IMR-90 (cell line): ENCODE results near the gene DRD2. TPM values are rescaled to one million over a fixed set of nuclear protein-coding genes. Genes with fewer than 3 reads are reported as not detected.

Experiments used
- ATAC-seq: fragments of 200-7000 bp; cut with Tn5 transposase; 2 replicates; pipeline ENCODE4 v1.9.1; 2020; ENCODE audit warnings: low read depth, mild to moderate bottlenecking, moderate library complexity
- BruUV-seq: library from RNA; stranded (reverse); fragments of 400-500 nt; replicated peaks from 2 replicates; lab custom pipeline; 2021; lab: Mats Ljungman, UMichigan
- CTCF ChIA-PET: fragments of 300-600 bp; formaldehyde crosslinking; extraction: SDS; loops from one replicate; lab custom pipeline; 2021; ENCODE audit warnings: antibody characterized with exemption; lab: Yijun Ruan, JAX
- POLR2A ChIA-PET: fragments of 300-600 bp; sonication (Branson Sonifier 250); formaldehyde crosslinking; loops from one replicate; lab custom pipeline; 2022; ENCODE audit warnings: antibody characterized with exemption; ENCODE audit not compliant: unreplicated experiment; lab: Charles Lee
- DNase-seq: peaks from one replicate; pipeline ENCODE4 v3.0.0; 2013
- H2AFZ ChIP-seq: replicated peaks from 2 replicates; pipeline ENCODE3; 2013; ENCODE audit warnings: low read length, mild to moderate bottlenecking; ENCODE audit not compliant: poor library complexity
- H2AK5ac ChIP-seq: 2 replicates; pipeline ENCODE4 v1.6.1; 2013; ENCODE audit warnings: low read depth, low read length, inconsistent platforms
- H2AK9ac ChIP-seq: replicated peaks from 2 replicates; pipeline ENCODE3; 2013; ENCODE audit warnings: mild to moderate bottlenecking, low read depth, low read length, moderate library complexity; ENCODE audit not compliant: poor library complexity
- H2BK120ac ChIP-seq: 2 replicates; pipeline ENCODE4 v1.6.1; 2013; ENCODE audit warnings: low read depth, low read length, inconsistent platforms
- H2BK15ac ChIP-seq: 3 replicates; pipeline ENCODE4 v1.6.1; 2013; ENCODE audit warnings: low read depth, low read length, inconsistent platforms
- H2BK20ac ChIP-seq: 2 replicates; pipeline ENCODE4 v1.6.1; 2013; ENCODE audit warnings: low read depth, mild to moderate bottlenecking, inconsistent platforms, low read length, moderate library complexity
- H2BK5ac ChIP-seq: 2 replicates; pipeline ENCODE4 v1.6.1; 2013; ENCODE audit warnings: mild to moderate bottlenecking, low read depth, low read length, inconsistent platforms; ENCODE audit not compliant: poor library complexity, severe bottlenecking
- H3K14ac ChIP-seq: replicated peaks from 2 replicates; pipeline ENCODE4 v1.6.1; 2013; ENCODE audit warnings: low read depth, low read length, inconsistent platforms
- H3K18ac ChIP-seq: 2 replicates; pipeline ENCODE4 v1.6.1; 2013; ENCODE audit warnings: low read depth, low read length, control low read depth
- H3K23ac ChIP-seq: 2 replicates; pipeline ENCODE4 v1.6.1; 2013; ENCODE audit warnings: low read depth, low read length, inconsistent platforms
- H3K27ac ChIP-seq: 2 replicates; pipeline ENCODE4 v1.5.1; 2013; ENCODE audit warnings: mild to moderate bottlenecking, control low read depth, low read length; ENCODE audit not compliant: insufficient read depth
- H3K27me3 ChIP-seq: 2 replicates; pipeline ENCODE4 v1.6.1; 2013; ENCODE audit warnings: low read length; ENCODE audit not compliant: control insufficient read depth, insufficient read depth
- H3K36me3 ChIP-seq: 2 replicates; pipeline ENCODE4 v1.6.1; 2013; ENCODE audit warnings: low read length, mixed read lengths; ENCODE audit not compliant: control insufficient read depth, insufficient read depth
- H3K4ac ChIP-seq: 2 replicates; pipeline ENCODE4 v1.6.1; 2013; ENCODE audit warnings: low read depth, low read length, inconsistent platforms
- H3K4me1 ChIP-seq: 2 replicates; pipeline ENCODE4 v1.6.1; 2013; ENCODE audit warnings: low read length, mixed read lengths; ENCODE audit not compliant: control insufficient read depth, insufficient read depth
- H3K4me2 ChIP-seq: 2 replicates; pipeline ENCODE4 v1.6.1; 2013; ENCODE audit warnings: low read depth, mild to moderate bottlenecking, control low read depth, low read length, moderate library complexity
- H3K4me3 ChIP-seq: 2 replicates; pipeline ENCODE4 v1.5.1; 2013; ENCODE audit warnings: low read depth, mild to moderate bottlenecking, control low read depth, low read length, moderate library complexity; ENCODE audit not compliant: insufficient read depth
- H3K56ac ChIP-seq: 2 replicates; pipeline ENCODE4 v1.6.1; 2013; ENCODE audit warnings: low read length, inconsistent platforms; ENCODE audit not compliant: insufficient read depth; ENCODE audit errors: extremely low read depth
- H3K79me1 ChIP-seq, 2 experiments: 2 replicates each; pipeline ENCODE4 v1.6.1; 2013; ENCODE audit warnings: low read length in 2 of 2, inconsistent platforms in 1 of 2, low read depth in 1 of 2
- H3K9ac ChIP-seq: 2 replicates; pipeline ENCODE4 v1.6.1; 2013; ENCODE audit warnings: low read depth, low read length, control low read depth
- H3K9me1 ChIP-seq: 2 replicates; pipeline ENCODE4 v1.6.1; 2013; ENCODE audit warnings: low read length, inconsistent platforms; ENCODE audit not compliant: insufficient read depth
- H3K9me3 ChIP-seq: 2 replicates; pipeline ENCODE4 v1.6.1; 2013; ENCODE audit warnings: low read length; ENCODE audit not compliant: control insufficient read depth, insufficient read depth
- H4K20me1 ChIP-seq: 2 replicates; pipeline ENCODE4 v1.6.1; 2013; ENCODE audit warnings: low read length, inconsistent platforms; ENCODE audit not compliant: insufficient read depth
- H4K5ac ChIP-seq: 2 replicates; pipeline ENCODE4 v1.6.1; 2013; ENCODE audit warnings: mild to moderate bottlenecking, low read depth, low read length, control low read depth
- H4K8ac ChIP-seq, 2 experiments: 2 replicates each; pipeline ENCODE4 v1.6.1; 2013; ENCODE audit warnings: low read depth in 2 of 2, low read length in 2 of 2, control low read depth in 1 of 2, inconsistent platforms in 1 of 2
- H4K91ac ChIP-seq: 2 replicates; pipeline ENCODE4 v1.6.1; 2013; ENCODE audit warnings: low read depth, low read length, inconsistent platforms; ENCODE audit not compliant: insufficient read depth
- BHLHE40 ChIP-seq: fragments of 150-350 bp; IDR thresholded peaks from 2 replicates; pipeline ENCODE4 v1.6.1; 2016; ENCODE audit warnings: mild to moderate bottlenecking, low read depth, low read length
- CHD1 ChIP-seq: IDR thresholded peaks from 2 replicates; pipeline ENCODE4 v1.6.1; 2012; ENCODE audit warnings: low read depth, low read length, improper control_type of control experiment
- CTCF ChIP-seq: conservative IDR thresholded peaks from 2 replicates; pipeline ENCODE4 v1.5.1; 2012; ENCODE audit warnings: mild to moderate bottlenecking, low read depth, low read length, improper control_type of control experiment
- FOS ChIP-seq: fragments of 150-350 bp; IDR thresholded peaks from 2 replicates; pipeline ENCODE4 v1.6.1; 2016; ENCODE audit warnings: low read depth, low read length
- MXI1 ChIP-seq: IDR thresholded peaks from 2 replicates; pipeline ENCODE4 v1.6.1; 2012; ENCODE audit warnings: low read depth, mild to moderate bottlenecking, low read length, moderate library complexity, borderline replicate concordance
- NFE2L2 ChIP-seq: fragments of 150-350 bp; IDR thresholded peaks from 2 replicates; pipeline ENCODE4 v1.6.1; 2016; ENCODE audit warnings: low read depth, mild to moderate bottlenecking, low read length
- RCOR1 ChIP-seq: IDR thresholded peaks from 2 replicates; pipeline ENCODE4 v1.6.1; 2012; ENCODE audit warnings: mild to moderate bottlenecking, low read length, improper control_type of control experiment; ENCODE audit not compliant: insufficient replicate concordance
- WGBS, 2 experiments: methylation state at CpG; one replicate each; pipeline versions ENCODE4 v1.1.5 to v1.1.7; 2013; ENCODE audit warnings: missing lambda C conversion rate in 2 of 2; ENCODE audit not compliant: insufficient read length in 1 of 2; ENCODE audit errors: extremely low coverage in 2 of 2; 5-methylcytosine and 5-hydroxymethylcytosine counted together
- dilution Hi-C: fragments of 300-500 bp; cut with HindIII; formaldehyde crosslinking; loops from one replicate; pipeline ENCODE4 v1.14.3; 2018; ENCODE audit warnings: low sequenced_read_pairs; ENCODE audit not compliant: unreplicated experiment
- in situ Hi-C: fragments of 300-500 bp; cut with MboI; formaldehyde crosslinking; loops from 3 replicates; pipeline ENCODE4 v1.14.3; 2019; ENCODE audit warnings: low sequenced_read_pairs, inconsistent platforms, mixed read lengths
- intact Hi-C: fragments of 100-400 bp; cut with micrococcal nuclease; formaldehyde crosslinking; loops from 2 replicates; pipeline ENCODE4 v1.10.0; 2022
- polyA plus RNA-seq, 3 experiments: library from polyadenylated mRNA; depleted of rRNA; stranded (reverse); fragments of >200 nt; gene quantifications; 2 replicates each; pipeline ENCODE4 v1.2.3, GENCODE V29; 2012; ENCODE audit warnings: low replicate concordance in 1 of 3
- total RNA-seq: library from RNA; depleted of rRNA; stranded (reverse); fragments of >200 nt; gene quantifications from 2 replicates; pipeline ENCODE4 v1.2.3, GENCODE V29; 2012

The DRD2 gene
- total and polyA plus RNA-seq, 2 of the 4 experiments (the other 2 are of a cell fraction) = not detected

DNA sequence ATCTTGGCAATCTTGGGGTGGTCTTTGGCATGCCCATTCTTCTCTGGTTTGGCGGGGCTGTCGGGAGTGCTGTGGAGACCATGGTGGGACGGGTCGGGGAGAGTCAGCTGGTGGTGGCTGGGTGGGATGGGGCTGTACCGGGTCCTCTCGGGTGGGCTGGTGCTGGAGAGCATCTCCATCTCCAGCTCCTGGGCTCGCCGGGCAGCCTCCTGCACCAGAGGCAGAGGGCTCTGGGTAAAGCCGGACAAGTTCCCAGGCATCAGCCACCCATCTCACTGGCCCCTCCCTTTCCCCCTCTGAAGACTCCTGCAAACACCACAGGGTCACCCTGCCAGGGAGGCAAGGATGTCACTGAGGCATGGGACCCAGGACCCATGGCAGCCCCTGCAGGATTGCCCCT, 62.5 kb downstream of the DRD2 start:
- intact Hi-C loops (no loop called here), dilution Hi-C loops (no loop called here), in situ Hi-C loops (no loop called here)
- Histone ChIP-seq H3K79me1 (no peaks in the 10 kb centered on the region), H3K27me3 (peaks cover 10% of the 10 kb centered on the region), H4K91ac (no peak overlapping the region), H3K36me3 (no peaks in the 10 kb centered on the region), H3K27ac (no peak overlapping the region), H3K4me3 (no peak overlapping the region), H2AK5ac (no peak overlapping the region), H2AFZ (no peak overlapping the region), H3K4me2 (no peak overlapping the region), H2BK120ac (no peak overlapping the region), H3K56ac (no peak overlapping the region), H4K5ac (no peak overlapping the region), H4K8ac (no peak overlapping the region), H3K23ac (no peak overlapping the region), H3K4me1 (no peaks in the 10 kb centered on the region), H3K14ac (no peak overlapping the region), H2BK5ac (no peak overlapping the region), H2BK20ac (no peak overlapping the region), H4K20me1 (no peaks in the 10 kb centered on the region), H2AK9ac (no peak overlapping the region), H3K9ac (no peak overlapping the region), H3K9me1 (no peaks in the 10 kb centered on the region), H2BK15ac (no peak overlapping the region), H3K4ac (no peak overlapping the region), H3K9me3 (no peaks in the 10 kb centered on the region), H3K18ac (no peak overlapping the region)
- CTCF ChIA-PET = interaction anchor here (0.6 kb wide), 1 partner anchor 79 kb away, joined by 4 read pairs; no protein-coding TSS in a partner anchor
- POLR2A ChIA-PET = no interaction called here
- ATAC-seq (no peak), DNase-seq (no peak)
- no TSS peak for BruUV-seq
- WGBS, 2 experiments = no CpG with 5 or more reads among the region's 9 CpGs
- TF ChIP-seq FOS (no peak), MXI1 (no peak), BHLHE40 (no peak), CTCF (no peak), NFE2L2 (no peak), RCOR1 (no peak), CHD1 (no peak)
